ENCODE results near the gene ZNF683. TPM values are rescaled to one million over a fixed set of nuclear protein-coding genes. Genes with fewer than 3 reads are reported as not detected.

The ZNF683 gene
- total RNA-seq, 2 experiments from 2014 or later = 0.69 to 1.3 TPM

DNA sequence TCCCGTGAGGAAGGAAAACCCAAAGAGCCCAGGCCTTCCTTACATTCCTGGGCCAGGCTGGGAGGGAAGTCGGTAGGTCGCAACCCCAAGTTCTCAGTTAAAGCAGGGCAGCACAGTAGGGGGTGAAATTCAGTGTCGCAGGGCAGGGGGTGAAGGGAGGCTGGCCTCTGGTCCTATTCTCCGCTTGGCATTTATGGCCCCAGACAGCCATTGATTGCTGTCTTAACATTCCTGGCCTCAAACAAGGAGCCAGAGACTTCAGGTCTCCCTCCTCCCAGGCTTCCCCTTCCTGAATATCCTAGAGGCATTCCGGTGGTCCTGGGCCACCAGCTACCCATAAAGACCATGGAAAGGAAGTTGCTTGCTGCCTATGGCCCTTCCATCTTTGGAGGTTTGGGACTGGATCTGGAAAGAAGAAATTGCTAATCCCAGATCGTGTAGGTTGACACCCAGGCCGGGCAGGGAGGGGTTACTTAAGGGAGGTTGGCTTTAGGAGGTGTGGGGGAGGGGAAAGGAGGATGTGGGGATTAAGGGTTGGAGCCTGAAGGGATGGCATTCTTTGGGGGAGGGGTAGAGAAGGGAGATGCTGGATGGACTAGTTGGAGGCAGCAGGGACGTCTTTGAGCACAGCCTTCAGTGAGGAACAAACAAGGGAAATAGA lies 39.8 kb upstream of the ZNF683 start:
- intact Hi-C loops (cut with micrococcal nuclease) = no loop called here
- Mint-ChIP-seq H3K9me3 (no peaks in the 10 kb centered on the region), H3K27ac (no peak overlapping the region), H3K36me3 (ENCODE audit: low read depth) (no peaks in the 10 kb centered on the region), H3K4me3 (no peak overlapping the region), H3K27me3 (peaks cover 53% of the 10 kb centered on the region), H3K4me1 (ENCODE audit: low read depth) (peaks cover 23% of the 10 kb centered on the region)
- ChIA-PET CTCF (interaction anchor here (3.9 kb wide), 1 partner anchor 15 kb away, joined by 15 read pairs; no protein-coding TSS in a partner anchor), POLR2A (interaction anchor here (0.6 to 0.7 kb wide), 2 partner anchors 37 to 118 kb away, joined by 3 read pairs; no protein-coding TSS in a partner anchor)
- TF ChIP-seq, protein P1, sequence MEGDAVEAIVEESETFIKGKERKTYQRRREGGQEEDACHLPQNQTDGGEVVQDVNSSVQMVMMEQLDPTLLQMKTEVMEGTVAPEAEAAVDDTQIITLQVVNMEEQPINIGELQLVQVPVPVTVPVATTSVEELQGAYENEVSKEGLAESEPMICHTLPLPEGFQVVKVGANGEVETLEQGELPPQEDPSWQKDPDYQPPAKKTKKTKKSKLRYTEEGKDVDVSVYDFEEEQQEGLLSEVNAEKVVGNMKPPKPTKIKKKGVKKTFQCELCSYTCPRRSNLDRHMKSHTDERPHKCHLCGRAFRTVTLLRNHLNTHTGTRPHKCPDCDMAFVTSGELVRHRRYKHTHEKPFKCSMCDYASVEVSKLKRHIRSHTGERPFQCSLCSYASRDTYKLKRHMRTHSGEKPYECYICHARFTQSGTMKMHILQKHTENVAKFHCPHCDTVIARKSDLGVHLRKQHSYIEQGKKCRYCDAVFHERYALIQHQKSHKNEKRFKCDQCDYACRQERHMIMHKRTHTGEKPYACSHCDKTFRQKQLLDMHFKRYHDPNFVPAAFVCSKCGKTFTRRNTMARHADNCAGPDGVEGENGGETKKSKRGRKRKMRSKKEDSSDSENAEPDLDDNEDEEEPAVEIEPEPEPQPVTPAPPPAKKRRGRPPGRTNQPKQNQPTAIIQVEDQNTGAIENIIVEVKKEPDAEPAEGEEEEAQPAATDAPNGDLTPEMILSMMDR (IDR thresholded peaks at IDR 0.05) = no peak
- ATAC-seq (no peak), DNase-seq (no peak)

DNA sequence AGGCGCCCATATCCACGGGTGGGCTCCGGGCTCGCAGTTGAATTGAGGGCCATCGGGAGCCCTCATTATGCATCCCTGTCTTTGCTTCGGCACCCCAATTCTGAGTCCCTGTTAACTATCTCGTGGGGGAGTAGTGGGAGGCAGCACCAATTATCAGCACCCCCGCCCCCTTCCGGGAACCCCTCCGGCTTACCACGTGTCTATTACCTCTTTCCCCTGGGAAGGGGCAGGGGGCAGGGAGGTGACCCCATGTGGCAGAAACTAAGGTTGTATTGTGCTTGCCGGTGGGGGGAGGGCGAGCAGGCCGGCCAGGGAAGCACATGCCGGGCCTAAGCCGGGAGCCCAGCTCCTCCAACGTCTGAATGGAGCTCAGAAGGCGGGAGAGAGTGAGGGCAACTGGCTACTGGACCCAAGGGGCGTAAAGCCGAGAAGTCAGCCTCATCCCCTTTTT lies 39.1 kb upstream of the ZNF683 start:
- no peaks in the 10 kb centered on the region for H3K36me3 Mint-ChIP-seq (ENCODE audit: low read depth)
- intact Hi-C loops (cut with micrococcal nuclease) = no loop called here
- DNase-seq = no peak
- H3K4me3 Mint-ChIP-seq = no peak overlapping the region
- ChIA-PET POLR2A (interaction anchor here (0.7 kb wide), 1 partner anchor 36 kb away, joined by 3 read pairs; no protein-coding TSS in a partner anchor), CTCF (no interaction called here)
- H3K27me3 Mint-ChIP-seq = peaks cover 53% of the 10 kb centered on the region
- TF ChIP-seq, protein P1 (IDR thresholded peaks at IDR 0.05) = no peak
- no peak overlapping the region for H3K27ac Mint-ChIP-seq
- peaks cover 23% of the 10 kb centered on the region for H3K4me1 Mint-ChIP-seq (ENCODE audit: low read depth)
- no peak for ATAC-seq
- H3K9me3 Mint-ChIP-seq = no peaks in the 10 kb centered on the region

DNA sequence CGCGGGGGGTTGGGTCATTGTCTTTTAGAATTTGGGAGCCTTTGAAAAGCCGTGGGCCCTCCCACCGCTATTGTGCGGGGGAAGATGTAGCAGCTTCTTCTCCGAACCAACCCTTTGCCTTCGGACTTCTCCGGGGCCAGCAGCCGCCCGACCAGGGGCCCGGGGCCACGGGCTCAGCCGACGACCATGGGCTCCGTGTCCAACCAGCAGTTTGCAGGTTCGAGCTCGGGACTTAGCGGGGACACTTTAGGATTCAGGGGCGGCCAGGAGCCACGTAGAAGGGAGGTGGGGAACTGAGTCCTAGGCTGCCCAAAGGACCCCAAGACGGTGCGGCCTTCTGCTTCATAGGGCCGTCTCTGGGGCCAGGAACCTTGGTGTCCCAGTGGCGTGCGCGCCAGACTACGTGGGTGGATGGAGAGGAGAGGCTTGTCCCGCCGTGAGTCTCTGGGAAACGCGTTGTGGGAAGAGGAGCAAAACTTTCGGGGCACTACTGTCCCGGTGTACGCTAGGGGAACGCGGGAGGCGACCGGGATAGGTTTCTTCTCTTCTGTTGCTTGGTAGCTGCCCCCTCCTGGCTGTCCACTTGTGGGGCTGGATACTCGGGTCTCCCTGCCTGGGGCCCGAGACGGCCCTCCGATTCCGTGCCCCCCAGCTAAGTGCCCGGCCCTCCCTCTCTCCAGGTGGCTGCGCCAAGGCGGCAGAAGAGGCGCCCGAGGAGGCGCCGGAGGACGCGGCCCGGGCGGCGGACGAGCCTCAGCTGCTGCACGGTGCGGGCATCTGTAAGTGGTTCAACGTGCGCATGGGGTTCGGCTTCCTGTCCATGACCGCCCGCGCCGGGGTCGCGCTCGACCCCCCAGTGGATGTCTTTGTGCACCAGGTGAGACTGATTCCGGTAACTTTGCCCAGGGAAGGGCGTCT lies 38.4 kb upstream of the ZNF683 start, which contains the start of gene LIN28A:
Gene LIN28A, plus strand, starts transcription at position 112 of the 918 bp plus-strand sequence. Its CDS starts 75 bp downstream, at position 187.
- DNase-seq (no peak), ATAC-seq (no peak)
- Mint-ChIP-seq H3K27ac (no peak within 1 kb of the TSS), H3K36me3 (ENCODE audit: low read depth) (no peaks in the 10 kb centered on the region), H3K27me3 (peaks cover 52% of the 10 kb centered on the region), H3K9me3 (no peaks in the 10 kb centered on the region), H3K4me1 (ENCODE audit: low read depth) (peaks cover 23% of the 10 kb centered on the region), H3K4me3 (no peak within 1 kb of the TSS)
- POLR2A ChIA-PET = no interaction called here
- intact Hi-C loops (cut with micrococcal nuclease) = no loop called here
- CTCF ChIA-PET = interaction anchor here (1.1 to 1.4 kb wide), 3 partner anchors 9 to 90 kb away, joined by 3 to 4 read pairs (median 3); no protein-coding TSS in a partner anchor
- TF ChIP-seq, protein P1 (IDR thresholded peaks at IDR 0.05) = no peak

DNA sequence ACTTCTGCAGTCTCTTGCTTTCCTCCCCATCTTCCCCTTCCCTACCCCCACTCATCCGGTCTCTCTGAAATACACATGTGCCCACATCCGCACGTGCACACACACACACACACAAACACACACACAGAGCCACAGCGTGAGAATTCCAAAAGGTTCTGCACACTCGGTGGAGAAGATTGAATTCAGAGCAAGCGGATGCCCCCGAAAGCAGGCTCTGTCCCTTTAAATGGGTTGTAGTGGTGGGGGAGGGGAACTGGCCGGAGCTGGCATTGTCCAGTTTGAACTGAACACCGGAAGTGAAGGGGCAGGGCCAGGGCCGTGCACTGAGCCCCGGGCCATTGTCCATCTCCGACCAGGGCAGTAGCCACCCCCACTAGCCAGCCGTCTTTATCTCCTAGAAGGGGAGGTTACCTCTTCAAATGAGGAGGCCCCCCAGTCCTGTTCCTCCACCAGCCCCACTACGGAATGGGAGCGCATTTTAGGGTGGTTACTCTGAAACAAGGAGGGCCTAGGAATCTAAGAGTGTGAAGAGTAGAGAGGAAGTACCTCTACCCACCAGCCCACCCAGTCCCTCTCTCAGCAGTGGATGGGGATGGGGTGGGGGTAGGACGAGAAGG lies 36.7 kb upstream of the ZNF683 start:
- TF ChIP-seq, protein P1 (IDR thresholded peaks at IDR 0.05) = no peak
- Mint-ChIP-seq H3K4me3 (no peak overlapping the region), H3K9me3 (no peaks in the 10 kb centered on the region), H3K27me3 (peaks cover 50% of the 10 kb centered on the region), H3K27ac (no peak overlapping the region), H3K36me3 (ENCODE audit: low read depth) (no peaks in the 10 kb centered on the region), H3K4me1 (ENCODE audit: low read depth) (peaks cover 23% of the 10 kb centered on the region)
- intact Hi-C loops (cut with micrococcal nuclease) = no loop called here
- ATAC-seq (no peak), DNase-seq (no peak)
- CTCF ChIA-PET = interaction anchor here (0.6 to 1.2 kb wide), 3 partner anchors 11 to 45 kb away, joined by 3 to 4 read pairs (median 4); no protein-coding TSS in a partner anchor
- POLR2A ChIA-PET = no interaction called here

Data from activated CD8-positive, alpha-beta T cell treated with anti-CD3 and anti-CD28 coated beads for 36 hours (primary cell).